Liver (tissue), 9 donors: ENCODE measurements around the gene OXTR. TPM values are rescaled to one million over a fixed set of nuclear protein-coding genes. Genes with fewer than 3 reads are reported as not detected.
A peak's percentile ranks its signal among the peaks of the same experiment; 100 is the strongest.

ENCODE experiments used
- DNase-seq: peaks from one replicate; pipeline ENCODE4 v3.0.0-alpha.2; 2017; ENCODE audit warnings: low spot score
- H3K27ac ChIP-seq, 2 donors: one replicate each; pipeline ENCODE4 v1.7.0; 2013; ENCODE audit warnings: inconsistent platforms in 2 of 2, low read length in 2 of 2, control low read depth in 1 of 2, low read depth in 1 of 2, mild to moderate bottlenecking in 1 of 2
- H3K27me3 ChIP-seq, 4 donors: one replicate each; pipeline versions ENCODE4 v1.6.1 to v1.7.0; 2013; ENCODE audit warnings: low read length in 3 of 4, inconsistent platforms in 1 of 4, mild to moderate bottlenecking in 1 of 4, moderate library complexity in 1 of 4; ENCODE audit not compliant: control insufficient read depth in 4 of 4, insufficient read depth in 4 of 4
- H3K36me3 ChIP-seq, 4 donors: one replicate each; pipeline versions ENCODE4 v1.6.1 to v1.7.0; 2013; ENCODE audit warnings: low read length in 3 of 4, mild to moderate bottlenecking in 3 of 4, low read depth in 1 of 4, moderate library complexity in 1 of 4; ENCODE audit not compliant: control insufficient read depth in 4 of 4, insufficient read depth in 3 of 4
- H3K4me1 ChIP-seq, 4 donors: one replicate each; pipeline versions ENCODE4 v1.6.1 to v1.7.0; 2013; ENCODE audit warnings: low read length in 3 of 4, mild to moderate bottlenecking in 3 of 4, moderate library complexity in 1 of 4; ENCODE audit not compliant: control insufficient read depth in 4 of 4, insufficient read depth in 4 of 4
- H3K4me3 ChIP-seq, 3 donors: one replicate each; pipeline versions ENCODE4 v1.6.1 to v1.7.0; 2013; ENCODE audit warnings: low read length in 3 of 3, control low read depth in 1 of 3, low read depth in 1 of 3, mild to moderate bottlenecking in 1 of 3
- H3K9ac ChIP-seq, 2 donors: one replicate each; pipeline ENCODE4 v1.7.0; 2013; ENCODE audit warnings: low read length in 2 of 2, mild to moderate bottlenecking in 2 of 2, moderate library complexity in 2 of 2, control low read depth in 1 of 2, low read depth in 1 of 2
- H3K9me3 ChIP-seq, 4 donors: one replicate each; pipeline versions ENCODE4 v1.6.1 to v1.7.0; 2013; ENCODE audit warnings: low read length in 3 of 4; ENCODE audit not compliant: control insufficient read depth in 4 of 4
- ATF3 ChIP-seq: IDR thresholded peaks from 2 replicates; pipeline ENCODE4 v1.6.1; 2016; ENCODE audit warnings: antibody characterized with exemption
- CTCF ChIP-seq: fragments of 150-350 bp; IDR thresholded peaks from 2 replicates; pipeline ENCODE4 v1.5.1; 2017; ENCODE audit warnings: improper control_type of control experiment, low read depth, low read length; ENCODE audit not compliant: missing input control
- EGR1 ChIP-seq, 2 donors: IDR thresholded peaks; 2 replicates each; pipeline ENCODE4 v1.6.1; 2016 to 2018; ENCODE audit warnings: antibody characterized with exemption in 2 of 2, low read depth in 2 of 2
- FOXA1 ChIP-seq: IDR thresholded peaks from 2 replicates; pipeline ENCODE4 v1.6.1; 2016; ENCODE audit warnings: antibody characterized with exemption
- FOXA2 ChIP-seq: IDR thresholded peaks from 2 replicates; pipeline ENCODE4 v1.6.1; 2016; ENCODE audit warnings: antibody characterized with exemption
- GABPA ChIP-seq, 2 donors: IDR thresholded peaks in 1 of 2; conservative IDR thresholded peaks in 1 of 2; 2 replicates each; pipeline ENCODE4 v1.6.1; 2016; ENCODE audit warnings: antibody characterized with exemption in 2 of 2, mild to moderate bottlenecking in 1 of 2, moderate library complexity in 1 of 2
- HNF4A ChIP-seq, 2 donors: conservative IDR thresholded peaks; 2 replicates each; pipeline ENCODE4 v1.6.1; 2016; ENCODE audit warnings: antibody characterized with exemption in 2 of 2, mild to moderate bottlenecking in 2 of 2
- JUND ChIP-seq, 2 donors: IDR thresholded peaks; 2 replicates each; pipeline ENCODE4 v1.6.1; 2016; ENCODE audit warnings: antibody characterized with exemption in 2 of 2
- MAX ChIP-seq: IDR thresholded peaks from 2 replicates; pipeline ENCODE4 v1.6.1; 2016; ENCODE audit warnings: antibody characterized with exemption
- NR2F2 ChIP-seq: IDR thresholded peaks from 2 replicates; pipeline ENCODE4 v1.6.1; 2016; ENCODE audit warnings: antibody characterized with exemption
- RAD21 ChIP-seq, 2 donors: IDR thresholded peaks; 2 replicates each; pipeline ENCODE4 v1.6.1; 2016; ENCODE audit warnings: antibody characterized with exemption in 2 of 2, mild to moderate bottlenecking in 2 of 2
- REST ChIP-seq: IDR thresholded peaks from 2 replicates; pipeline ENCODE4 v1.6.1; 2016; ENCODE audit warnings: antibody characterized with exemption, mild to moderate bottlenecking
- SP1 ChIP-seq: IDR thresholded peaks from 2 replicates; pipeline ENCODE4 v1.6.1; 2018; ENCODE audit warnings: antibody characterized with exemption, mild to moderate bottlenecking
- TAF1 ChIP-seq: conservative IDR thresholded peaks from 2 replicates; pipeline ENCODE4 v1.6.1; 2016; ENCODE audit warnings: antibody characterized with exemption, mild to moderate bottlenecking
- YY1 ChIP-seq: IDR thresholded peaks from 2 replicates; pipeline ENCODE4 v1.6.1; 2016; ENCODE audit warnings: antibody characterized with exemption, mild to moderate bottlenecking
- ZBTB33 ChIP-seq: IDR thresholded peaks from 2 replicates; pipeline ENCODE4 v1.6.1; 2016; ENCODE audit warnings: antibody characterized with exemption
- WGBS: extraction: QIAGEN DNeasy Blood & Tissue Kit; methylation state at CpG from one replicate; pipeline ENCODE4 v1.1.7; 2013; 5-methylcytosine and 5-hydroxymethylcytosine counted together
- polyA plus RNA-seq, 2 donors: library from polyadenylated mRNA; stranded (reverse) in 1 of 2; unstranded in 1 of 2; fragments of 200-250 nt in 1 of 2; fragments of >200 nt in 1 of 2; fragmentation: Nextera tagmentation in 1 of 2; extraction: Ambion mirVana in 1 of 2; gene quantifications; one replicate each; pipeline versions ENCODE4 v1.2.1 to v1.2.3, GENCODE V29; 2013 to 2015
- total RNA-seq, 2 donors: library from RNA; depleted of rRNA; stranded (reverse); fragments of >200 nt; gene quantifications; one replicate each; pipeline ENCODE4 v1.2.3, GENCODE V29; 2014
- donor health status: healthy.
- donor health status: healthy.
- donor health status: healthy.
- donor health status: healthy.
- donor health status: healthy.

The OXTR gene
- total and polyA plus RNA-seq, 4 donors, result 0.05 to 0.28 (median 0.08) TPM; not detected in 1

GRCh38 chr3:8766148-8766547 lies 3.3 kb downstream of the OXTR start:
- TF ChIP-seq SP1 (no peak), TAF1 (no peak), EGR1 (IDR thresholded peaks at IDR 0.05; ENCODE audit: low read depth in 2 of 2) (no peak), CTCF (no peak), RAD21 (IDR thresholded peaks at IDR 0.05) (no peak), ZBTB33 (no peak), FOXA2 (no peak)
- DNase-seq, result no peak
- no peak overlapping the region for H3K4me3 ChIP-seq
- peaks cover 2 to 20% (median 17%) of the 10 kb centered on the region in 4 donors for H3K4me1 ChIP-seq
- H3K27me3 ChIP-seq, result peaks cover 3 to 7% (median 5%) of the 10 kb centered on the region in 4 donors
- peaks cover 0 to 1% (median 0%) of the 10 kb centered on the region in 4 donors for H3K9me3 ChIP-seq
- H3K27ac ChIP-seq, result no peak overlapping the region
- 85% methylated on average over 2 of the region's 2 CpGs for WGBS
- H3K36me3 ChIP-seq, result no peaks in the 10 kb centered on the region
- no peak overlapping the region for H3K9ac ChIP-seq

GRCh38 chr3:8765528-8765927 lies 3.9 kb downstream of the OXTR start:
- peaks cover 2 to 20% (median 17%) of the 10 kb centered on the region in 4 donors for H3K4me1 ChIP-seq
- no peak overlapping the region for H3K27ac ChIP-seq
- H3K9ac ChIP-seq, result no peak overlapping the region
- no peak overlapping the region for H3K4me3 ChIP-seq
- DNase-seq, result peak; percentile 8
- TF ChIP-seq MAX (no peak), TAF1 (no peak), GABPA (IDR thresholded peaks at IDR 0.05 in 1 of 2, conservative IDR thresholded peaks at IDR 0.05 in 1 of 2) (no peak), FOXA1 (no peak), EGR1 (IDR thresholded peaks at IDR 0.05; ENCODE audit: low read depth in 2 of 2) (no peak)
- H3K9me3 ChIP-seq, result peaks cover 0 to 1% (median 0%) of the 10 kb centered on the region in 4 donors
- H3K36me3 ChIP-seq, result no peaks in the 10 kb centered on the region
- peaks cover 3 to 7% (median 5%) of the 10 kb centered on the region in 4 donors for H3K27me3 ChIP-seq
- 65% methylated on average over 4 of the region's 4 CpGs for WGBS

GRCh38 chr3:8764528-8764927 lies 4.9 kb downstream of the OXTR start:
- WGBS, result 85% methylated on average over 6 of the region's 6 CpGs
- H3K36me3 ChIP-seq, result no peaks in the 10 kb centered on the region
- H3K27ac ChIP-seq, result no peak overlapping the region
- H3K9ac ChIP-seq, result no peak overlapping the region
- DNase-seq, result peak; percentile 14
- H3K9me3 ChIP-seq, result no peaks in the 10 kb centered on the region
- peaks cover 2 to 19% (median 17%) of the 10 kb centered on the region in 4 donors for H3K4me1 ChIP-seq
- H3K4me3 ChIP-seq, result no peak overlapping the region
- H3K27me3 ChIP-seq, result peaks cover 3 to 7% (median 5%) of the 10 kb centered on the region in 4 donors
- no peak for TF ChIP-seq EGR1 (IDR thresholded peaks at IDR 0.05; ENCODE audit: low read depth in 2 of 2)
- TF ChIP-seq ZBTB33, result no peak
- TF ChIP-seq NR2F2, result no peak
- no peak for TF ChIP-seq JUND (IDR thresholded peaks at IDR 0.05)
- no peak for TF ChIP-seq REST
- TF ChIP-seq ATF3, result no peak
- TF ChIP-seq SP1, result no peak
- no peak for TF ChIP-seq HNF4A (conservative IDR thresholded peaks at IDR 0.05)
- no peak for TF ChIP-seq TAF1
- no peak for TF ChIP-seq YY1
- TF ChIP-seq FOXA2, result no peak
- no peak for TF ChIP-seq FOXA1
